Spleen (tissue), 11 donors: ENCODE measurements around the gene ADGRG4. TPM values are rescaled to one million over a fixed set of nuclear protein-coding genes. Genes with fewer than 3 reads are reported as not detected.

Experiments
- DNase-seq: peaks from one replicate; pipeline ENCODE4 v3.0.0-alpha.2; 2020
- H3K27ac ChIP-seq, 8 donors: fragments of 200-600 bp; sonication (generic) in 7 of 8; 1 replicate in 4 of 8; 2 replicates in 4 of 8; pipeline versions ENCODE4 v1.5.0 to v1.8.0; 2016 to 2021; ENCODE audit warnings: inconsistent platforms in 4 of 8, mild to moderate bottlenecking in 4 of 8, moderate library complexity in 1 of 8
- H3K27me3 ChIP-seq, 7 donors: fragments of 200-600 bp; sonication (generic) in 6 of 7; replicated peaks in 1 of 7; 1 replicate in 4 of 7; 2 replicates in 3 of 7; pipeline versions ENCODE4 v1.5.0 to v1.8.0; 2016 to 2021; ENCODE audit warnings: inconsistent platforms in 3 of 7, mild to moderate bottlenecking in 1 of 7
- H3K36me3 ChIP-seq, 6 donors: fragments of 200-600 bp; sonication (generic) in 5 of 6; 1 replicate in 4 of 6; 2 replicates in 2 of 6; pipeline versions ENCODE4 v1.5.0 to v1.8.0; 2016 to 2021; ENCODE audit warnings: inconsistent platforms in 2 of 6
- H3K4me1 ChIP-seq, 6 donors: fragments of 200-600 bp; sonication (generic) in 5 of 6; 1 replicate in 3 of 6; 2 replicates in 3 of 6; pipeline versions ENCODE4 v1.5.0 to v1.8.0; 2016 to 2021; ENCODE audit warnings: inconsistent platforms in 3 of 6
- H3K4me3 ChIP-seq, 8 donors: fragments of 200-600 bp; sonication (generic) in 7 of 8; 1 replicate in 4 of 8; 2 replicates in 4 of 8; pipeline versions ENCODE4 v1.5.0 to v1.8.0; 2016 to 2021; ENCODE audit warnings: inconsistent platforms in 4 of 8, mild to moderate bottlenecking in 4 of 8, moderate library complexity in 2 of 8
- H3K9me3 ChIP-seq, 8 donors: fragments of 200-600 bp; sonication (generic) in 7 of 8; 1 replicate in 4 of 8; 2 replicates in 4 of 8; pipeline versions ENCODE4 v1.5.0 to v1.8.0; 2016 to 2021; ENCODE audit warnings: inconsistent platforms in 4 of 8
- CTCF ChIP-seq, 11 experiments: fragments of 200-600 bp in 7 of 11; fragments of 450-650 bp in 4 of 11; sonication (generic) in 4 of 11; IDR thresholded peaks in 8 of 11; conservative IDR thresholded peaks in 3 of 11; 1 replicate in 7 of 11; 2 replicates in 4 of 11; pipeline versions ENCODE4 v1.4.0 to v1.8.0; 2016 to 2021; ENCODE audit warnings: antibody characterized with exemption in 11 of 11, inconsistent platforms in 4 of 11, mild to moderate bottlenecking in 1 of 11
- POLR2A ChIP-seq, 3 donors: fragments of 450-650 bp; IDR thresholded peaks; one replicate each; pipeline ENCODE4 v1.5.1; 2017; ENCODE audit warnings: antibody characterized with exemption in 3 of 3, mild to moderate bottlenecking in 1 of 3
- POLR2AphosphoS5 ChIP-seq, 3 donors: sonication (generic); formaldehyde crosslinking; IDR thresholded peaks; one replicate each; pipeline ENCODE4 v1.5.1; 2017; ENCODE audit warnings: antibody characterized with exemption in 3 of 3
- WGBS, 5 donors: extraction: QIAGEN DNeasy Blood & Tissue Kit in 3 of 5; methylation state at CpG; one replicate each; pipeline versions ENCODE4 v1.1.5 to v1.1.7; 2013 to 2018; 5-methylcytosine and 5-hydroxymethylcytosine counted together
- intact Hi-C: fragments of 100-400 bp; cut with DNase I; formaldehyde crosslinking; loops from one replicate; pipeline ENCODE4 v1.15.0; 2023; ENCODE audit warnings: low total_unique reads
- polyA plus RNA-seq, 3 donors: library from polyadenylated mRNA; stranded (reverse); fragments of 200-250 nt; gene quantifications; one replicate each; pipeline ENCODE4 v1.2.1, GENCODE V29; 2013
- total RNA-seq, 7 donors: library from RNA; depleted of rRNA in 3 of 7; stranded (reverse); fragments of >200 nt in 3 of 7; fragmentation: NEBNext Ultra II Directional in 4 of 7; extraction: Animal tissue kit (Norgen Biotek cat#: 25700) in 4 of 7; gene quantifications; one replicate each; pipeline versions ENCODE4 v1.1.0 to v1.2.1, GENCODE V29; 2016 to 2021
- donor health status: healthy with polysubstance abuse.
- donor health status: DM: no; HTN: no; CAD: no; lungs with moderate emphysema.
- donor health status: DM: no; HTN: no; CAD: no.
- donor health status: Bipolar disorder and iron deficiency.
- donor health status: healthy.
- donor health status: DM: no; HTN: no; CAD: no.
- donor health status: DM: yes; HTN: yes; CAD: no.

Gene ADGRG4
- total and polyA plus RNA-seq, 10 donors: under 0.01 to 0.09 (median 0.03) TPM; not detected in 5

- Histone ChIP-seq H3K36me3 (no peaks in the 10 kb centered on the region), H3K27me3 (no peaks in the 10 kb centered on the region), H3K9me3 (no peaks in the 10 kb centered on the region), H3K4me3 (no peak overlapping the region), H3K27ac (no peak overlapping the region), H3K4me1 (peaks cover 0 to 3% (median 0%) of the 10 kb centered on the region in 6 donors)
- no peak for DNase-seq
- intact Hi-C loops: loop anchor here (10.0 kb wide), 1 partner anchor 237 kb away; no protein-coding TSS in a partner anchor
- TF ChIP-seq POLR2A (IDR thresholded peaks at IDR 0.05): no peak
- TF ChIP-seq CTCF (IDR thresholded peaks at IDR 0.05 in 8 of 11, conservative IDR thresholded peaks at IDR 0.05 in 3 of 11): no peak
- no peak for TF ChIP-seq POLR2AphosphoS5 (IDR thresholded peaks at IDR 0.05)
- WGBS, 5 donors: 82 to 95% (median 93%) methylated on average over 6 to 7 of the region's 7 CpGs
Observed at GRCh38 chrX:136261321-136261720, 39.4 kb upstream of the ADGRG4 start.

GRCh38 chrX:136262243-136262642, 38.5 kb upstream of the ADGRG4 start:
- intact Hi-C loops: loop anchor here (10.0 kb wide), 1 partner anchor 237 kb away; no protein-coding TSS in a partner anchor
- H3K27ac ChIP-seq: no peak overlapping the region
- no peak for DNase-seq
- no peaks in the 10 kb centered on the region for H3K9me3 ChIP-seq
- 60 to 84% (median 83%) methylated on average over 1 to 5 of the region's 5 CpGs for WGBS, 5 donors
- H3K4me1 ChIP-seq: peaks cover 0 to 3% (median 0%) of the 10 kb centered on the region in 6 donors
- H3K4me3 ChIP-seq: no peak overlapping the region
- no peaks in the 10 kb centered on the region for H3K36me3 ChIP-seq
- no peaks in the 10 kb centered on the region for H3K27me3 ChIP-seq
- TF ChIP-seq POLR2A (IDR thresholded peaks at IDR 0.05) (no peak), POLR2AphosphoS5 (IDR thresholded peaks at IDR 0.05) (no peak), CTCF (IDR thresholded peaks at IDR 0.05 in 8 of 11, conservative IDR thresholded peaks at IDR 0.05 in 3 of 11) (no peak)

GRCh38 chrX:136262812-136263315, 37.9 kb upstream of the ADGRG4 start:
- intact Hi-C loops: loop anchor here (10.0 kb wide), 1 partner anchor 238 kb away; no protein-coding TSS in a partner anchor

More at GRCh38 chrX:136262812-136263315, 37.9 kb upstream of the ADGRG4 start:
- no peak overlapping the region for H3K4me3 ChIP-seq
- H3K4me1 ChIP-seq: peaks cover 0 to 3% (median 0%) of the 10 kb centered on the region in 6 donors
- WGBS, 5 donors: 59 to 70% (median 64%) methylated on average over 7 of the region's 7 CpGs
- DNase-seq: no peak
- H3K27me3 ChIP-seq: no peaks in the 10 kb centered on the region
- H3K36me3 ChIP-seq: no peaks in the 10 kb centered on the region
- TF ChIP-seq POLR2AphosphoS5 (IDR thresholded peaks at IDR 0.05): no peak
- no peak for TF ChIP-seq POLR2A (IDR thresholded peaks at IDR 0.05)
- TF ChIP-seq CTCF (IDR thresholded peaks at IDR 0.05 in 8 of 11, conservative IDR thresholded peaks at IDR 0.05 in 3 of 11): no peak
- no peak overlapping the region for H3K27ac ChIP-seq
- H3K9me3 ChIP-seq: no peaks in the 10 kb centered on the region
